ENCODE measurements around the gene RBMS3.

Gene RBMS3

GRCh38 chr3:29763115-29763514 is 482.2 kb downstream of the RBMS3 start:
- POLR2A ChIA-PET = no interaction called here
- TF ChIP-seq FOXK2 (IDR thresholded peaks at IDR 0.05) (no peak), ZNF384 (IDR thresholded peaks at IDR 0.05) (no peak), SP1 (IDR thresholded peaks at IDR 0.05) (no peak)
- DNase-seq (ENCODE audit: extremely low spot score) = no peak
- CTCF ChIA-PET = no interaction called here

DNA sequence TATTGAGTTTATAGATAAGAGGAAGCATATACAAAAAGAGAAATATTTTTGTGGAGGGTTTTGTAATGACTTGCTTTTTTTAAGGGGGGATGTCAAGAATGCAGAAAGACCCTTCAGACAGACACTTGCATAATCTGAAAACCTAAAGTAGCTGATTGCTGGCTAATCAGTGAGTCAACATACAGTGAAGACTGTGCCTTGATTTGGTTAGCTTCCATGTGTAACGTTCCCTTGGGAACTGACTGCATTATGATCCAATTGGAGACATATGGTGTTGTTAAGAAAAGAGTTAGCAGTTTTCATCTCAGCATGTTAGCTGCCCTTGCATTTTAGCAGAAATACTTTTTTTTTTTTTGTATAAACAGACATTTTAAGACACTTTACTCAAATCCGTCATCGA is 483.2 kb downstream of the RBMS3 start:
- ChIA-PET POLR2A (no interaction called here), CTCF (interaction anchor here (0.8 kb wide), 1 partner anchor 848 kb away, joined by 10 read pairs; no protein-coding TSS in a partner anchor)
- no peak for TF ChIP-seq CTBP1 (IDR thresholded peaks at IDR 0.05; ENCODE audit: borderline replicate concordance)
- TF ChIP-seq ELF4 (IDR thresholded peaks at IDR 0.05) = no peak
- TF ChIP-seq FOXM1 (IDR thresholded peaks at IDR 0.05; ENCODE audit: borderline replicate concordance) = no peak
- TF ChIP-seq SP1 (IDR thresholded peaks at IDR 0.05) = no peak
- TF ChIP-seq FOXK2 (IDR thresholded peaks at IDR 0.05) = no peak
- TF ChIP-seq ARNT (IDR thresholded peaks at IDR 0.05) = no peak
- no peak for TF ChIP-seq LEF1 (IDR thresholded peaks at IDR 0.05; ENCODE audit: borderline replicate concordance)
- TF ChIP-seq PKNOX1 (IDR thresholded peaks at IDR 0.05) = no peak
- TF ChIP-seq L3MBTL2 (conservative IDR thresholded peaks at IDR 0.05) = no peak
- TF ChIP-seq HDGF (IDR thresholded peaks at IDR 0.05; ENCODE audit: borderline replicate concordance) = no peak
- no peak for TF ChIP-seq TARDBP (IDR thresholded peaks at IDR 0.05)
- no peak for DNase-seq (ENCODE audit: extremely low spot score)

GRCh38 chr3:29764603-29765254 is 483.9 kb downstream of the RBMS3 start:
- CTCF ChIA-PET = interaction anchor here (1.3 kb wide), 1 partner anchor 330 kb away, joined by 3 read pairs; no protein-coding TSS in a partner anchor
- no peak for DNase-seq (ENCODE audit: extremely low spot score)
- no peak for TF ChIP-seq ELF4 (IDR thresholded peaks at IDR 0.05)
- TF ChIP-seq SP1 (IDR thresholded peaks at IDR 0.05) = no peak
- TF ChIP-seq NFRKB (IDR thresholded peaks at IDR 0.05) = no peak
- TF ChIP-seq PKNOX1 (IDR thresholded peaks at IDR 0.05) = no peak
- no peak for TF ChIP-seq SUZ12 (IDR thresholded peaks at IDR 0.05)
- TF ChIP-seq LEF1 (IDR thresholded peaks at IDR 0.05; ENCODE audit: borderline replicate concordance) = no peak
- no peak for TF ChIP-seq FOXM1 (IDR thresholded peaks at IDR 0.05; ENCODE audit: borderline replicate concordance)
- no peak for TF ChIP-seq FOXA1 (IDR thresholded peaks at IDR 0.05)
- TF ChIP-seq BHLHE40 (IDR thresholded peaks at IDR 0.05; ENCODE audit: borderline replicate concordance) = no peak
- no peak for TF ChIP-seq CTBP1 (IDR thresholded peaks at IDR 0.05; ENCODE audit: borderline replicate concordance)
- TF ChIP-seq ZNF384 (IDR thresholded peaks at IDR 0.05) = no peak
- POLR2A ChIA-PET = no interaction called here

GRCh38 chr3:29771602-29772001 is 490.7 kb downstream of the RBMS3 start:
- DNase-seq (ENCODE audit: extremely low spot score) = no peak
- TF ChIP-seq ARNT (IDR thresholded peaks at IDR 0.05) (no peak), CTBP1 (IDR thresholded peaks at IDR 0.05; ENCODE audit: borderline replicate concordance) (no peak), PKNOX1 (IDR thresholded peaks at IDR 0.05) (no peak), FOXA1 (IDR thresholded peaks at IDR 0.05) (no peak), BHLHE40 (IDR thresholded peaks at IDR 0.05; ENCODE audit: borderline replicate concordance) (no peak), SUZ12 (IDR thresholded peaks at IDR 0.05) (no peak), LEF1 (IDR thresholded peaks at IDR 0.05; ENCODE audit: borderline replicate concordance) (no peak), L3MBTL2 (conservative IDR thresholded peaks at IDR 0.05) (no peak), ZNF384 (IDR thresholded peaks at IDR 0.05) (no peak), HDGF (IDR thresholded peaks at IDR 0.05; ENCODE audit: borderline replicate concordance) (no peak), ELF4 (IDR thresholded peaks at IDR 0.05) (no peak), FOXM1 (IDR thresholded peaks at IDR 0.05; ENCODE audit: borderline replicate concordance) (no peak), TARDBP (IDR thresholded peaks at IDR 0.05) (no peak)
- ChIA-PET CTCF (no interaction called here), POLR2A (no interaction called here)

GRCh38 chr3:29772436-29772835 is 491.6 kb downstream of the RBMS3 start:
- DNase-seq (ENCODE audit: extremely low spot score) = no peak
- POLR2A ChIA-PET = no interaction called here
- CTCF ChIA-PET = no interaction called here
- no peak for TF ChIP-seq LEF1 (IDR thresholded peaks at IDR 0.05; ENCODE audit: borderline replicate concordance)
- TF ChIP-seq TARDBP (IDR thresholded peaks at IDR 0.05) = no peak
- no peak for TF ChIP-seq FOXM1 (IDR thresholded peaks at IDR 0.05; ENCODE audit: borderline replicate concordance)

DNA sequence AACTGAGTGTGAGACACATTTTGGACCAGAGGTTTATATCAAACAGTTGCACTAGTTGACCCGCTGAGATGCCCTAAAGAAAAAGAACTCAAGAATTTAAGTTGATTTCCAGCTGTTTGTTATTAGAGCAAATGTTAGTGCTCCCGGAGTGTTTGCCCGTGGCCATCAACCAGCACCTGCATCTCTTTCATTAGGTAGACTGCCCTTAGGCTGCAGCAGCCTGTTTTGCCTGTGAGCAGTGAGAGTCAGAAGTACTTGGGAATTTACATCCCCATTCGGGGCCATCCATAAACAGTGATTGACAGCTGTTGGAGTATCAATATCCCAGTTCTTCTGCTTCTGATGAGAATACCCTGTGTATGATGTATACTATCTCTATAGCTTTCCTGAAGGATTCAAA is 492.6 kb downstream of the RBMS3 start:
- ChIA-PET CTCF (no interaction called here), POLR2A (no interaction called here)
- DNase-seq (ENCODE audit: extremely low spot score) = no peak
- TF ChIP-seq PKNOX1 (IDR thresholded peaks at IDR 0.05) = 0 out of 2 replicates have a peak, but pooled peaks have one; percentile 27
- no peak for TF ChIP-seq FOXA1 (IDR thresholded peaks at IDR 0.05)
- no peak for TF ChIP-seq FOXM1 (IDR thresholded peaks at IDR 0.05; ENCODE audit: borderline replicate concordance)

All from HEK293T (cell line).